HepG2 (cell line): ENCODE data around the gene SLC25A23. TPM values are rescaled to one million over a fixed set of nuclear protein-coding genes. Genes with fewer than 3 reads are reported as not detected.

Experiments
- ATAC-seq: fragments of 200-7000 bp; cut with Tn5 transposase; 3 replicates; pipeline ENCODE4 v1.9.1; 2020; ENCODE audit warnings: mild to moderate bottlenecking, moderate library complexity
- BruUV-seq: library from RNA; stranded (reverse); fragments of 400-500 nt; replicated peaks from 2 replicates; lab custom pipeline; 2021; lab: Mats Ljungman, UMichigan
- CTCF ChIA-PET: fragments of 300-600 bp; formaldehyde crosslinking; extraction: SDS; loops from one replicate; lab custom pipeline; 2021; ENCODE audit warnings: low total read pairs, inconsistent platforms, low intra/inter-chr PET ratio; lab: Yijun Ruan, JAX
- POLR2A ChIA-PET: fragments of 350-600 bp; sonication (Branson Sonifier 250); formaldehyde crosslinking; loops from one replicate; lab custom pipeline; 2020; ENCODE audit warnings: antibody characterized with exemption, inconsistent platforms; lab: Yijun Ruan, JAX
- DNase-seq: peaks from one replicate; pipeline ENCODE4 v3.0.0-alpha.2; 2015; ENCODE audit warnings: low spot score
- FAIRE-seq: peaks from 3 replicates; lab custom pipeline; 2011; peaks lifted over from hg19 to GRCh38; lab: Jason Lieb, UNC
- H2AFZ ChIP-seq: one replicate; pipeline ENCODE4 v1.6.1; 2011; ENCODE audit warnings: low read length, inconsistent platforms
- H3K27ac ChIP-seq: fragments of 300-600 bp; 3 replicates; pipeline ENCODE4 v1.8.0; 2011; ENCODE audit warnings: mixed run types, mild to moderate bottlenecking, mixed read lengths, low read length, inconsistent platforms; ENCODE audit not compliant: insufficient read depth; ENCODE audit errors: extremely low read length
- H3K27me3 ChIP-seq, 2 experiments: fragments of 200-600 bp in 1 of 2; 2 replicates in 1 of 2; 3 replicates in 1 of 2; pipeline versions ENCODE4 v1.6.0 to v1.8.0; 2011; ENCODE audit warnings: low read length in 2 of 2, mild to moderate bottlenecking in 2 of 2, moderate library complexity in 2 of 2, inconsistent platforms in 1 of 2; ENCODE audit not compliant: insufficient read depth in 2 of 2, control insufficient read depth in 1 of 2
- H3K36me3 ChIP-seq, 2 experiments: fragments of 200-600 bp in 1 of 2; replicated peaks in 1 of 2; 2 replicates in 1 of 2; 3 replicates in 1 of 2; pipeline versions ENCODE4 v1.5.1 to v1.8.0; 2011; ENCODE audit warnings: low read length in 2 of 2, inconsistent platforms in 1 of 2; ENCODE audit not compliant: insufficient read depth in 2 of 2, control insufficient read depth in 1 of 2
- H3K4me1 ChIP-seq: 2 replicates; pipeline ENCODE4 v1.5.1; 2012; ENCODE audit warnings: low read length, inconsistent platforms; ENCODE audit not compliant: insufficient read depth
- H3K4me2 ChIP-seq: 2 replicates; pipeline ENCODE4 v1.6.0; 2011; ENCODE audit warnings: low read depth, low read length, inconsistent platforms
- H3K4me3 ChIP-seq, 3 experiments: fragments of 200-600 bp in 1 of 3; sonication (generic), shearing (Covaris generic) in 1 of 3; replicated peaks in 1 of 3; 2 replicates each; pipeline ENCODE4 v1.5.1; 2011 to 2016; ENCODE audit warnings: low read length in 3 of 3, inconsistent platforms in 2 of 3, low read depth in 2 of 3, mild to moderate bottlenecking in 2 of 3, control low read depth in 1 of 3, mixed read lengths in 1 of 3; ENCODE audit not compliant: insufficient read depth in 1 of 3
- H3K79me2 ChIP-seq: one replicate; pipeline ENCODE4 v1.6.1; 2011; ENCODE audit warnings: low read length, inconsistent platforms; ENCODE audit not compliant: insufficient read depth
- H3K9ac ChIP-seq: 2 replicates; pipeline ENCODE4 v1.6.0; 2011; ENCODE audit warnings: mild to moderate bottlenecking, low read depth, low read length, inconsistent platforms; ENCODE audit not compliant: insufficient read depth
- H3K9me3 ChIP-seq: 2 replicates; pipeline ENCODE4 v1.5.1; 2012; ENCODE audit warnings: mild to moderate bottlenecking, low read length
- H4K20me1 ChIP-seq: 2 replicates; pipeline ENCODE4 v1.6.0; 2011; ENCODE audit warnings: inconsistent platforms, mild to moderate bottlenecking, low read length, moderate library complexity; ENCODE audit not compliant: insufficient read depth
- ZNF224 ChIP-seq: sonication (generic); formaldehyde crosslinking; IDR thresholded peaks from 2 replicates; pipeline ENCODE4 v1.5.0; 2020; ENCODE audit warnings: mild to moderate bottlenecking, missing genetic modification reagents
- ZNF709 ChIP-seq: sonication (generic); formaldehyde crosslinking; IDR thresholded peaks from 2 replicates; pipeline ENCODE4 v1.5.0; 2020; ENCODE audit warnings: mild to moderate bottlenecking, missing genetic modification reagents
- ZNF770 ChIP-seq: sonication (generic); formaldehyde crosslinking; IDR thresholded peaks from 2 replicates; pipeline ENCODE4 v1.5.0; 2020; ENCODE audit warnings: mild to moderate bottlenecking, missing genetic modification reagents
- WGBS: methylation state at CpG from one replicate; pipeline ENCODE4 v1.1.6; 2017; ENCODE audit warnings: low lambda C conversion rate; 5-methylcytosine and 5-hydroxymethylcytosine counted together
- in situ Hi-C: cut with HindIII; loops from 2 replicates; pipeline ENCODE4 v1.10.0; 2017; ENCODE audit warnings: low pct_unique_long_range_greater_than_20kb; ENCODE audit not compliant: extremely low pct_ligation_motif_present
- intact Hi-C: fragments of 100-400 bp; cut with micrococcal nuclease; formaldehyde crosslinking; loops from one replicate; pipeline ENCODE4 v1.10.0; 2022; ENCODE audit not compliant: unreplicated experiment
- polyA plus RNA-seq, 8 experiments: library from polyadenylated mRNA; depleted of rRNA in 3 of 8; stranded (reverse) in 7 of 8; unstranded in 1 of 8; fragments of >200 nt; fragmentation: Illumina TruSeq in 4 of 8; extraction: Trizol in 4 of 8; gene quantifications; 2 replicates each; pipeline versions ENCODE4 v1.2.1 to v1.2.3, GENCODE V29; 2011 to 2016; ENCODE audit warnings: low read depth in 4 of 8, missing spikeins in 1 of 8, mixed read lengths in 1 of 8; ENCODE audit not compliant: insufficient read depth in 1 of 8
- total RNA-seq, 5 experiments: library from RNA; depleted of rRNA; stranded (reverse); fragments of >200 nt; fragmentation: Illumina TruSeq; extraction: Trizol; gene quantifications; 2 replicates each; pipeline ENCODE4 v1.2.3, GENCODE V29; 2016; ENCODE audit warnings: low read depth in 1 of 5
- TF ChIP-seq, protein P1 (sequence below): sonication (generic); formaldehyde crosslinking; IDR thresholded peaks from 2 replicates; pipeline ENCODE4 v1.8.1; 2023; ENCODE audit warnings: mild to moderate bottlenecking, inconsistent platforms, moderate library complexity, missing genetic modification reagents, borderline replicate concordance

SLC25A23 gene
- total and polyA plus RNA-seq, 2 of the 13 experiments (the other 11 are each of a cell fraction or from before 2014, with no cell fraction given) = 12.4 to 15.2 TPM

DNA sequence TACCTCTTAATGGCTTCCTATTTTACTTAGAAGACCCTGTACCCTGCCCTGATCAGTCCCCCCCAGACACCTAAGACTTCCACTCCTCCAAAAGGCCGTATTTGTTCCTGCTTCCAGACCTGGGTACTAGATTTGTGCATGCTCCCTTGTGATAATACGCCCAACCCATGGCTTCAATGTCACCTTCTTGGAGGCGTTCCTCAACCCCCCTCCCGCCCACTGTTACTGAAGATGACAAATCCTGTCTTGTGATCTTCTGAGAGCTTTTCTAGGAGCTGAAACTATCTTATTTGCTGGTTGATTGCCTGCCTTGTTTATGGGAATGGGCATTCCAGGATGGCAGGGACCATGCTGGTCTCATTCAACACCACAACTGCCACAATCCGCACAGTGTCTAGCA, 9.4 kb downstream of the SLC25A23 start (continued):
- TF ChIP-seq ZNF770 (CRISPR knock-in tag) = no peak

GRCh38 chr19:6448045-6448444, 11.5 kb downstream of the SLC25A23 start:
- POLR2A ChIA-PET = no interaction called here
- in situ Hi-C loops (no loop called here), intact Hi-C loops (no loop called here)
- H3K4me2 ChIP-seq = no peak overlapping the region
- BruUV-seq = no TSS peak
- H4K20me1 ChIP-seq = no peaks in the 10 kb centered on the region
- 100% methylated on average over 3 of the region's 3 CpGs for WGBS
- H3K27me3 ChIP-seq = no peaks in the 10 kb centered on the region
- H3K9me3 ChIP-seq = no peaks in the 10 kb centered on the region
- no peak overlapping the region for H3K9ac ChIP-seq
- DNase-seq = no peak
- no peak overlapping the region for H3K27ac ChIP-seq
- no peaks in the 10 kb centered on the region for H3K79me2 ChIP-seq
- H3K4me1 ChIP-seq = no peaks in the 10 kb centered on the region
- no peak for FAIRE-seq
- H3K36me3 ChIP-seq = peaks cover 0 to 2% of the 10 kb centered on the region in 2 experiments; a peak in 1 of 5 replicates
- H2AFZ ChIP-seq = no peak overlapping the region
- H3K4me3 ChIP-seq = no peak overlapping the region
- TF ChIP-seq ZNF224 (CRISPR knock-in tag) (no peak), ZNF709 (CRISPR knock-in tag) (no peak)
- TF ChIP-seq, protein P1, sequence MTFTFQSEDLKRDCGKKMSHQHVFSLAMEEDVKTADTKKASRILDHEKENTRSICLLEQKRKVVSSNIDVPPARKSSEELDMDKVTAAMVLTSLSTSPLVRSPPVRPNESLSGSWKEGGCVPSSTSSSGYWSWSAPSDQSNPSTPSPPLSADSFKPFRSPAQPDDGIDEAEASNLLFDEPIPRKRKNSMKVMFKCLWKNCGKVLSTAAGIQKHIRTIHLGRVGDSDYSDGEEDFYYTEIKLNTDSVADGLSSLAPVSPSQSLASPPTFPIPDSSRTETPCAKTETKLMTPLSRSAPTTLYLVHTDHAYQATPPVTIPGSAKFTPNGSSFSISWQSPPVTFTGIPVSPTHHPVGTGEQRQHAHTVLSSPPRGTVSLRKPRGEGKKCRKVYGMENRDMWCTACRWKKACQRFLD = no peak
- ATAC-seq = no peak
- CTCF ChIA-PET = no interaction called here
